SHP77 (cell line): ENCODE data around the gene FRMD8.
"Not testable (repeated sequence)": the region's sequence is repeated elsewhere in the genome, so short reads cannot be mapped to it uniquely, and the experiment has no call there.

Experiments
- DNase-seq, 2 experiments: peaks; one replicate each; lab custom pipeline; 2025; lab: John Stamatoyannopoulos, UW

The FRMD8 gene

DNA sequence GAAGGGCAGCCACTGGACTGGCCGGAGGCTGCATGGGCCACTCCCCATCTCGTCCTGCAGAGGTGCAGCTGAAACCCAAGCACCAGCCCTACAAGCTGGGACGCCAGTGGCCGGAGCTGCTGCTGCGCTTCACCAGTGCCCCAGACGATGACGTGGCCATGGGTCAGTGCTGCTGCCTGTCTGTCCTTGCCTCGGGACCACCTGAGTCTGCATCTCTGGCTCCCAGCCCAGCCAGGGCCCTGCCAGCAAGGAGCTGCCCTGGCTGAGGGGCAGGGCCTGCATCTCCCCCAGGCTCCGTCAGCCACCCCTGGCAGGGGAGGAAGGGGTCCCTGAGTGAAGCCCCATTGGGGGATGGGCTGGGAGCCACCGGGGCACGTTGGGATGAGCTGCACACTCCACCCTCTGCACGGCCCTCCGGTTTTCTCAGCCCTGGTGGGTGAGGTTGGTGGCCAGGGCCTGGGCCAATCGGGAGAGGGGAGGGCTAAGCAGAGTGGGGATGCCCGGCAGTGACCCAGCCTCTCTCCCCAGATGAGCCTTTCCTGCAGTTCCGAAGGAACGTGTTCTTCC, 7.2 kb downstream of the FRMD8 start:
- no peak for DNase-seq

DNA sequence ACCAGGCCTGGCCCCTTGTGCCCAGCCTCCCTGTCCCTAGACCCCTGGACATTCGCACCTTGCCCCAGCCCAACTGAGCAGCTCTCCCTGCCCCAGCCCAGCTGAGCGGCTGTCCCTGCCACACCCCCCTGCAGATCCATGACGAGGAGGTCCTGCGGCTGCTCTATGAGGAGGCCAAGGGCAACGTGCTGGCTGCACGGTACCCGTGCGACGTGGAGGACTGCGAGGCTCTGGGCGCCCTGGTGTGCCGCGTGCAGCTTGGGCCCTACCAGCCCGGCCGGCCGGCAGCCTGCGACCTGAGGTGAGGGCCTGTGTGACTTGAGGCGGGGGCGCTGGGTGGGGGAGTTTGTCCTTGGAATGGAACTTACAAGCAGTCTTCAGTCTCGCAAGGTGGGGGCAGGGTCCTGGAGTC, 7.7 kb downstream of the FRMD8 start:
- DNase-seq: no peak

DNA sequence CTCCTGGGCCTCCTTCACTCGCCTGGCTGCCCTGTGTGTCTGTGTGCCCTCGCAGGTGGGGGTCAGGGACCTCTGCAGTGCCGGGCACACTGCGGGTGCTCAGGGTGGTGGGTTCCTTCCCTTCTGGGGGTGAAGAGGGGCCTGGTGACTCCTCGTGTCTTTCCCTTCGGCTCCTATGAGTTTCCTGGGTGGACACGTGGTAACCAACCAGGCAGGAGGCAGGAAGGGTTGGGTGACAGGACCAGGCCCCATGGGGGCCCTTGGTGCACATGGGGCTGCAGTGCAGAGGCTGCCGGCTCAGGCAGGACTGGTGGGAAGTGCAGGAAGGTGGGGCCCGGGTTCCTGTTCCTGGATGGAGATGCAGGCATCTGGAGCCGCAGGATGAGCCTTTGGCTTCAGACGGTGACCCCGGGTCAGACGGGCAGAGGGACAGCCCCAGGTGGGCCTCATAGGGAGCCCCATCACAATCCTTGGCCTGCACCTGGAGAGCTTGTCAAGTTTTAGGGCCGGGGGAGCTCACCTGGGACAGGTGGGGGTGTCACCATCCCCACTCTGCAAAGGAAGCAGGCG, 9.6 kb downstream of the FRMD8 start:
- DNase-seq: no peak

DNA sequence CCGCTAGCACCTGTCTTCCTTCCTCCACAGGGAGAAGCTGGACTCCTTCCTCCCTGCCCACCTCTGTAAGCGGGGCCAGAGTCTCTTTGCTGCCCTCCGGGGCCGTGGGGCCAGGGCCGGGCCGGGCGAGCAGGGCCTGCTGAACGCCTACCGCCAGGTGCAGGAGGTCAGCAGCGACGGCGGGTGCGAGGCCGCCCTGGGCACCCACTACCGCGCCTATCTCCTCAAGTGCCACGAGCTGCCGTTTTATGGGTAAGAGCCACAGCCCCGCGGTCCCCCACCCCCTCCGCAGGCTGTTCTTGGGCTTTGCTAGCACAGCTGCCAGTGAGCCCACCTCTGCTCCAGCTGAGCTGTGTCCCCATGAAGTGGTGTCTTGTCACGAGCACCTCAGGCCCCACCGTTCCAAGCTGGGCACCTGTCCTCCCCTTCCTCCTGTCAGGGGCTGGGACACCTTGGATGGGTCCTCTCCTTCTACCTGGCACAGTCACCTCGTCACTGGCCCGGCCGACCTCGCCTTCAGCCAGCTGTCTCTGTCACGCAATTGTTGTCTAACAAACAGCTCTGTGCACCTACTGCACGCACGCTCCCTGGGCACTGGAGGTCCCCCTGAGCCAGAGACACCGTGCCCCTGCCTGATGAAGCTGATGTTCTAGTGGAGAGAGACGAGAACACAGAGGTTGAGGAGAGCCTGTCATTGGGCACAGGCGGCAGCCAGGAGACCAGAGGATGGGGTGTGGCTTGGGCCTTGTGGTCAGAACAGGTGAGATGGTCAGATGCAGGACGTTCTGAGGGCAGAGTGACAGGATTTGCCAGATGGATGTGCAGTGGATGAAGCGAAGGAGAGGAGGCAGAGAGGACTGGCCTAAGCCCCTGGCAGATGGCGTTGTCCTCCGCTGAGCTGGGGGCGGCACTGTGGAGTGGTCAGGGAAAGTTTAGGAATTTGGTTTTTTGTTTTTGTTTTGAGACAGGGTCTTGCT, 10.6 kb downstream of the FRMD8 start:
- DNase-seq: no peak

DNA sequence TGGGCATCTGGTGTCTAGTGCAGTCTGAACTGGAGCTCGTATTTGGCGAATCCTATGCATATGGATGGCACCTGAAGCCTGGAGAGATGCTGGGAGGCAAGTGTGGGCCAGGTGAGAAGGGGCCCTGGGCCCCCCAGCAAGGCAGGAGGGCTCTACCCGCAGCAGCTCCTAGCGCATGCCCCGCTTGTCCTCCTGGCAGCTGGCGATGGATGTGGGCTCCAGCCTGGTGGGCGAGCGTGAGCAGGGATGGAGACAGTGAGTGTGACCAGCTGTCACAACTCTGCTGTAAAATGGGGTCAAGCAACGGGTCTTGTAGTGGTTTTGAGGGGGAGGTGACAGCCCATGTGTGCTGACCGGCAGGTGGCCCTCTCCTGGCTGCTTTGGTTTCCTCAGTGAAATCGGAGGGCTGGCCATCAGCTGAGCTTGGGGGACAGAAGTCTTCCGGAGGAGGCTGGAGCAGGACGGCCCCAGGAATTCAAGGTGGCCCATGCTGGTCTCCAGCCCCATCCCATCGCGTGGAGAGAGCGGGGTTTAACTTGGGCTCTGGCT, 12.0 kb downstream of the FRMD8 start:
- DNase-seq: no peak

DNA sequence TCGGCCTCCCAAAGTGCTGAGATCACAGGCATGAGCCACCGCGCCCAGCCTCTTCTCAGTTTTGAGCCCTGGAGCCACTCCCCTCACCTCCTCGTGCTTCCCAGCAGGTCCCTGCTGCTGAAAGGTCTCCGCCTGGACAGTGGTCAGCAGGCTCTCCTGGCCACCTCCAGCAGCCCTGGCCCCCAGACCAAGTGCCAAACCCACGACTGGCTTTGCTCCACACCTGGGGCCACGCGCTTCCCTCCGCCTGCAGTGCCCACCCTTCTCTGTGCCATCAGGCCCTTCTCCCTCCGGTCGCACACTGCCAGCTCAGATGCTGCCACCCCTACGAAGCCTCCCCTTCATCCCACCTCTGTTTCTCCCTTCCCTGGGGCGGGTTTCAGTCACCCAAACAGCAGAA, 12.8 kb downstream of the FRMD8 start:
- DNase-seq: no peak

DNA sequence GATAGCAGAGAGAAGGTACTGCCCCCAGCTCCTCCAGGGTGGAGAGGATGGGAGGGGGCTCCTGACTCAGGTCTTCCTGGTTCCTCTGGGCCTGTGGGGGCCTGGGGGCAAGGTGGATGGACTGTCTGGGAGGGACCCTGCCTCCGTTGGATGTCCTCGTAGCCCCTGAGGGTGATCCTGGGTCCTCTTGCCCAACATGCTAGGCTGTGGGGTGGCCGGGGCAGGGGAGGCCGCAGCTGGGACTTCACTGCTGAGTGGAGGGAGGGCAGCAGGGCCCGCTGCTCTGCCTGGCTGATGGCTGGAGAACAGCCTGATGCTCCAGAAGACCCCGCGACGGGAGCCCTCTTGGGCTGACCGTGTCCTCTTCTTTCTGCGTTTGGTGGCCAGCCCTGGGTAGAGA, 13.4 kb downstream of the FRMD8 start:
- DNase-seq: no peak

DNA sequence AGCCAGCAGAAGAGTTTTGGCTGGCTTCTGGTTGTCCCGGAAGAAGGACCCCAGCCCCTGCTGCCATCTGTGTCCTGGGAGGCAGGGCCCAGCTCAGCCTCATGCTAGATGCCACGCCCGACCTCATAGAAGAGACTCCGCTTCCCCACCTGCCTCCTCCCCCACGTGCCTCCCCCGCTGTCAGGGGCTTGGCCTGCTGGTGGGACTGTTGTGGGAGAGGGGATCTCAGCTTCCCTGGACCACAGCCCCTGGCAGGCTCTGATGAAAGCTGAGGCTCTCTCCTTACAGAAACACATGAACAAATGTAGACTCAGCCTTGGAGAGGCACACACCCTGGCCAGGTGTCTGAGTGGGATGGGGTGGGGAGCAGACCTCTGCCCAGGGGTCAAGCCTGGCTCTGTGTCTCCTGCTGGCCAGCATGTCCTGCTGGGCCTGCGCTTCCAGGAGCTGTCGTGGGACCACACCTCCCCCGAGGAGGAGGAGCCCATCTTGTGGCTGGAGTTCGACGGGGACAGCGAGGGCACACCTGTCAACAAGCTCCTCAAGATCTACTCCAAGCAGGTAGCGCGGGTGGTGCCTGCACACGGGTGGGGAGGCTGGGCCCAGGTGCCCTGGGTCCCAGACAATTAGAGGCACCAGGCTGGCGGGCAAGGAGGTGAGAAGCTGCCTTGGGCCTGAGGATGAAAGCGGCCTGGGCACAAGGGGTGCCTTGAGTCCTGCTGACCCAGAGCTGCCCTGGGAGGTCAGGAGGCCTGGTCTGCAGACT, 14.1 kb downstream of the FRMD8 start:
- no peak for DNase-seq

DNA sequence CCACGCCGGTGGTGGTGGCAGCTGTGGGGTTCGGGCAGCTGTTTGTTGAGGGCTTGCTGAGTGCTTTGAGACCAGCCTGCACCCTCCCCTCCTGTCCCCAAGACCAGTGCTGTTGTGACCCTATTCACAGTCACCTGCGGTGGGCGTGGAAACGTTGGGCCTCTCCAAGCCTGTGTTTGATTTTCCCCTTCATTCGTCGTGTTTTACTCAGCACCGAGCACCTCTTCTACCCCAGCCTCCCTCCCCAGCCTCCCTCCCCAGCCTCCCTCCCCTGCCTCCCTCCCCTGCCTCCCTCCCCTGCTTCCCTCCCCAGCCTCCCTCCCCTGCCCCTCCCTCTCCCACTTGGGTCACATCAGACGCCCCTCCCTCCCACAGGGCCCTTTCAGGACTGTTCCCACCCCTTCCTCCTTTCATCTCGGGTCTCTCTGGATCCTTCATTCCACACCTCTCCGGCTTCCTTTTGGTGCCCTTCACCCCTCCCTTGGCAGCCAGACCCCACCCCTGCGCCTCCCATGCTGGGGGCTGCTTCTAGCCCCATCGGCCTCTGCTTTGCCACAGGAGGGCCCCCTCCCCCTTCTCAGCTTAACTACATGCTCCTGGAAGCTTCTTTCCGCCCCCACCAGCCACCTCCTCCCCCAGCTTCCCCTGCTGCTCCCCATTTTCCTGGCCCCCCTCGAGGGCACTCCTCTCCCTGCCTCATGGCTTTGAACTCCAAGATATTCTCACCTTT, 14.8 kb downstream of the FRMD8 start:
- DNase-seq: no peak

DNA sequence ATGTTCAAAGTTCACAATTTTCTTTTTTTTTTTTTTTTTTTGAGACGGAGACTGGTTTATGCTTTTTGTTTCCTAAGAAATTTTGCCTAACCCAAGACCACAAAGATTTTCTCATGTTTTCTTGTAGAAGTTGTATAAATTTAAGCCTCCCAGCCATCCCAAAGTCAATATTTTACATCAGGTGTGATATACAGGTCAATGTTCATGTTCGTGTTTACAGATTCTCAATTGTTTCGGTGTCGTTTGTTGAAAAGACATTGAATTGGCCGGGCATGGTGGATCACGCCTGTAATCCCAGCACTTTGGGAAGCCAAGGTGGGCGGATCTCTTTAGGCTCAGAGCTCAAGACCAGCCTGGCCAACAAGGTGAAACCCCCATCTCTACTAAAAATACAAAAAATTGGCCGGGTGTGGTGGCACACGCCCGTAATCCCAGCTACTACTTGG, 15.4 kb downstream of the FRMD8 start:
- no peak for DNase-seq

DNA sequence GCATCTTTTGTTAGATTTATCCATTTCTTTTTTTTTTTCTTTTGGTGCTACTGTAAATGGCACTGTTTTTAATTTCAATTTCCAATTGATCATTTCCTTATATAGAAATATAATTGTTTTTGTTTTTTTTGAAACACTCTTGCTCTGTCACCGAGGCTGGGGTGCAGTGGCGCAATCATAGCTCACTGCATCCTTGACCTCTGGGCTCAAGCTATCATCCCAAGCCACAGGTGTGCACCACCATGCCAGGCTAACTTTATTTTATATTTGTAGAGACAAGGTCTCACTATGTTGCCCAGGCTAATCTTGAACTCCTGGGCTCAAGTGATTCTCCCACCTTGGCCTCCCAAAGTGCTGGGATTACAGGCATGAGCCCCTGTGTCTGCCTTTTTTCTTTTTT, 16.4 kb downstream of the FRMD8 start:
- DNase-seq: no peak

DNA sequence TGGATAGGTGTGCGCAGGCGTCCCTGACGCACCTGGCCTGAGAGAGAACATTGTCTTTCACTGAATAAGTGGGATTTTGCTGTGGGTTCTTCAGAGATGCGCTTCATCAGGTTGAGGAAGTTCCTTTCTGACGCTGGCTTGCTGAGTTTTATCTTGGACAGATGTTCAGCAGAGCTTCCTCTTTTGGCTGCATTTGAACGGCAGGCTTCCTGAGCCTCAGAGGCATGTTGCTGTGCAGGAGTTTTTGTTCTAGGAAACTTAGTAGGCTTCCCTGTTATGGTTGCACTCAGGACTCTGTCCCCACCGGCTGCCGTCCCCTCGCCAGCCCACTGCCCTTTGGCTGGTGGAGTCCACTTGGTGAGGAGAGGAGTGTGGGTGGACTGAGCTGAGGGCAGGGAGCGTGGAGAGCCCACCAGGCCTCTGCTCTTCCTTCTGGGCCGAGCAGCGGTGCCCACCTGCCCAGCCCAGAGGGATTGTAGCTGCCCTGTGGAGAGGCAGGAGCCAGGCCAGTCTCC, 17.2 kb downstream of the FRMD8 start:
- DNase-seq: no peak

DNA sequence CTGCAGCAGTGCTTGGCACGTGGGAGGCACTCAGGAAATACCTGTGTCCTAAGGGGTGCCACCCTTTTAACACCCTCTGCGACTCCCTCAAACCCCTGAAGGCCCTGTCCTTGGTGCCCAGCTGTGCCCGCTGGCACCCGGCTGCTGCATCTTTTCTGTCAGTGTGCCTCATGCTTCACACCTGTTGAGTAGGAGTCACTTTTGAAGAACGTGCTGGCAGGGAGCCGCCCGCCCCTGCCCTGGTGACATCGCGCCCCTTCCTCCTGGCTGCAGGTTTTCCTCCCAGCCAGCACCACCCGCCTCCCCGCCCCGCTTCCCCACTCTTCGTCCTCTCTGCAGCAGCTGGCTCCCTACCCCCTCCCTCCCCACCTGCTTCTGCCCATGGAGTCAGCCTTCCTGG, 17.8 kb downstream of the FRMD8 start:
- DNase-seq: no peak

DNA sequence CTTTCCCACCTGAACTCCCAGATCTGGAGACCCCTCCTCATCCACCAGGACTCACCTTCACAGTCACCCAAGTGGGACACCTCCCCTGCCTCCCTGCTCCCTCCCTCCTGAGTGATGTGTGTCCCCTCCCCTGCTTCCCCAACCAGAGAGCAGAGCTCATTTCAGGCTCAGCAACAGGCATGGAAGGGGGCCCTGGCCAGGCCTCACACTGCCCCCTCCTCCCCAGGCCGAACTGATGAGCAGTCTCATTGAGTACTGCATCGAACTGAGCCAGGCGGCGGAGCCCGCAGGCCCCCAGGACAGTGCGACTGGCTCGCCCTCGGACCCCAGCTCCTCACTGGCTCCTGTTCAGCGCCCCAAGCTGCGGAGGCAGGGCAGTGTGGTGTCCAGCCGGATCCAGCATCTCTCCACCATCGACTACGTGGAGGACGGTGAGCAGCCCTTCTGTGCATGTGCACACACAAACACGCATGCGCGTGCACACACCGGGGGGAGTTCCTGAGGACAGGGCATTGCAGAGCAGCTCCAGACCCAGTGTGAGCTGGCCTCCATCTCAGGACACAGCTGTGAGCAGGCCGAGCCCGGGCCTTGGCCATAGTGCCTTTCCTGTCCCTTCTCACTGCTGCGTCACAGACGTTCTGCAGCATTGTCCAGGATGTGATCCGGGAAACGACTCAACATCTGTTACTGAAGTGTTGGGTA, 18.4 kb downstream of the FRMD8 start:
- DNase-seq: no peak

DNA sequence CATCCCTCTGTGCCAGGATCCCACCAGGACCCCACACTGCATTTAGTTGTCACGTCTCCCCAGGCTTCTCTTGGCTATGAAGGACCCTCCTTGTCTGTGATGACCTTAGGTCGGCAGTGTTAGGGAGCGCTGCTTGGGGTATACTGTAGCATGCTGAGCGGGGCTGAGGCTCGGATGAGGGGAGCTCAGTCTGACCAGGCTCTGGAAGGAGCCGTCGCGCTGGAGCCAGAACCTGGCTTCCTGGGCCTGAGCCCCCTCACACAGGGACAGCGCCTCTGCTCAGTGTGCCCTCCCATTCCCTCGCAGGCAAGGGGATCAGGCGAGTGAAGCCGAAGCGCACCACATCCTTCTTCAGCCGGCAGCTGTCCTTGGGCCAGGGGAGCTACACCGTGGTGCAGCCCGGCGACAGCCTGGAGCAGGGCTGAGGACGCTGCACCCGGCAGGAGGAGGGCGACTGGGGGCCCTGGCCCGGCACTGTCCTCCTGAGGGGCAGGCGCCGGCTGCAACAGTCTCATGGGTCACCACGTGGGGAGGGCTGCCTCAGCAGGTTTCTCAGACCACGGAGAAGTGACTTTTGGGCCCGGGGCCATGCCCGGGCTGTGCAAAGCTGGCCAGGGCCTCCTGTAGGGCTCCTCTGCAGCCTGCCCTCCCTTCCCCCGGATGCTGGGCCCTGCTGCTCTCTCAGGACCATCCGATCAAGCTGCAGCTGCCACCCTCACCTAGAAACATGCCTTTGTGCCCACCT, 24.7 kb downstream of the FRMD8 start:
- no peak for DNase-seq

DNA sequence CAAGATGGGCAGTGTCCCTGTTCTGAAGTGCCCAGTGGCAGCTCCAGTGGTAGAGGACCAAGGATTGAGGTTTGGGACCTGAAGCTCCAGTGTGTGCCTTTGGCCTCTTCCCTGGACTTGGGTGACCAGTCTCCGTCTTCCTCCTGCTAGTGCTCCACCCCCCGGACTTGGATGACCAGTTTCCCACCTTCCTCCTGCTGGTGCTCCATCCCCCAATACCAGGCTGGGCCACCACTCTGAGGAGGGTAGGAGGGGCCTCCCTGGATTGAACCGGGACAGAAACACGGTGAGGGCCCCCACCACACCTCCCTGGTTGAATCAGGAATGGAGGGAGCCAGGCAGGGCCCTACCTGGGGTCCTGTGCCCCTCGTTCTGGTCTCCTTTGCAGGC, 25.2 kb downstream of the FRMD8 start:
- no peak for DNase-seq

DNA sequence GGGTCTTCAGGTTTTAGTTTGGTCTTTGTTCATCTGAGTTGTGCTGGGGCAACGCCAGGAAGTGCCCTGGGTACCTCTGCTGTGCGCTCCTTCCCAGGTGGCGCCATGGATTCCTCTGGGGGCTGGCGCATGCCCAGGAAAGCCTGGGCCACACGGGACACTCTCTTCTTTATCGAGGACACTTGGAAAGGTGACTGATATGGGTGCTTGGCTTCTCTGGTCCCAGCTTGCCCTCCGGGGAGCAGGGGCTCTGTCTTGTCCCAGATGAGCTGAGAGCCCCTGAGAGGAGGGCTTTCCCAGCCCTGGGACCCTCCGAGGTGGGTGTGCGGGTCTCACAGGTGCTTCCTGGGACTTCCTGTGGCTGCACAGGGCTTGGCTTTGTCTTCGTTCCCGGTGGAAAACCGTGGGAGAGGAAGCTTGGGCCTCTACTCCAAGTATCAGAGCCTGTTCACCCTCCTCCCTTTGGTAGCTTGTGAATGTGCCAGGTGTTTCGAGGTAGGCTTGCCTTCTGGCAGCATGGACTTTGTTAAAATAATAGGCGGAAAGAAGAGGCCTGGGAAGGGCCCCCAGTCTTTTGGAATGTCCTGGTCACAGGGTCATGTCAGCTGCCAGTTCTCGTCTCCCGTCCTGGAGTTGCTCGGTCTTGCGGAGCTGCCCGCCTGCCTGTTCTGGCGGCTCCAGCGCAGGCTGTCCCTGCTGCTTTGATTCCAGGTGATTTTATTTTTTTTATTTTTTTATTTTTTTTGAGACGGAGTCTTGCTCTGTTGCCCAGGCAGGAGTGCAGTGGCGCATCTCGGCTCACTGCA, 26.0 kb downstream of the FRMD8 start:
- DNase-seq: no peak

DNA sequence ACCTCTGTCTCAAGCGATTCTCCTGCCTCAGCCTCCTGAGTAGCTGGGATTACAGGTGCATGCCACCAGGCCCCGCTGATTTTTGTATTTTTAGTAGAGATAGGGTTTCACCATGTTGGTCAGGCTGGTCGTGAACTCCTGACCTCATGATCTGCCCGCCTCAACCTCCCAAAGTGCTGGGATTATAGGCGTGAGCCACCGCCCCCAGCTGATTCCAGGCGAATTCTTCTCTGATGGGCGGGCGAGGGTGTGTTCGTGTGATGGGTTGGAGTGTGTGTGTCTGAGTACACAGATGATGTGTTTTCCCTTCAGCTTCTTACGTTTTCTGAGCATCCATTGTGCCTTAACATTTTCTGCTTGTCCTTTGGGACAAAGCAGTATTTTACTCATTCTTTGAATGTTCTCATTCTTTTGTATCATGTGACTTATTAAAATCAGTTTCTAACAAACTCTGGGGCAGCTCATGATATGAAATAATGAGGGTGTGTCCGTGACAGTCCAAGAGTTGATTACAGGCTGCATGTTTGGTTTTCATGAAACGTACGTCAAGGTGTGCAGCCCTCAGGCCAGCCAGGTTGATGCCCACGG, 26.7 kb downstream of the FRMD8 start:
- DNase-seq: not testable (repeated sequence)
